Measurements from ENCODE around the gene NLRC5.

DNA sequence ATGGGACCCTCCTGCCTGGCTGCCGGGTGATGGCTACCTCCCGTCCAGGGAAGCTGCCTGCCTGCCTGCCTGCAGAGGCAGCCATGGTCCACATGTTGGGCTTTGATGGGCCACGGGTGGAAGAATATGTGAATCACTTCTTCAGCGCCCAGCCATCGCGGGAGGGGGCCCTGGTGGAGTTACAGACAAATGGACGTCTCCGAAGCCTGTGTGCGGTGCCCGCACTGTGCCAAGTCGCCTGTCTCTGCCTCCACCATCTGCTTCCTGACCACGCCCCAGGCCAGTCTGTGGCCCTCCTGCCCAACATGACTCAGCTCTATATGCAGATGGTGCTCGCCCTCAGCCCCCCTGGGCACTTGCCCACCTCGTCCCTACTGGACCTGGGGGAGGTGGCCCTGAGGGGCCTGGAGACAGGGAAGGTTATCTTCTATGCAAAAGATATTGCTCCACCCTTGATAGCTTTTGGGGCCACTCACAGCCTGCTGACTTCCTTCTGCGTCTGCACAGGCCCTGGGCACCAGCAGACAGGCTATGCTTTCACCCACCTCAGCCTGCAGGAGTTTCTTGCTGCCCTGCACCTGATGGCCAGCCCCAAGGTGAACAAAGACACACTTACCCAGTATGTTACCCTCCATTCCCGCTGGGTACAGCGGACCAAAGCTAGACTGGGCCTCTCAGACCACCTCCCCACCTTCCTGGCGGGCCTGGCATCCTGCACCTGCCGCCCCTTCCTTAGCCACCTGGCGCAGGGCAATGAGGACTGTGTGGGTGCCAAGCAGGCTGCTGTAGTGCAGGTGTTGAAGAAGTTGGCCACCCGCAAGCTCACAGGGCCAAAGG is 36.8 kb downstream of the NLRC5 start:
- TF ChIP-seq, protein P1, sequence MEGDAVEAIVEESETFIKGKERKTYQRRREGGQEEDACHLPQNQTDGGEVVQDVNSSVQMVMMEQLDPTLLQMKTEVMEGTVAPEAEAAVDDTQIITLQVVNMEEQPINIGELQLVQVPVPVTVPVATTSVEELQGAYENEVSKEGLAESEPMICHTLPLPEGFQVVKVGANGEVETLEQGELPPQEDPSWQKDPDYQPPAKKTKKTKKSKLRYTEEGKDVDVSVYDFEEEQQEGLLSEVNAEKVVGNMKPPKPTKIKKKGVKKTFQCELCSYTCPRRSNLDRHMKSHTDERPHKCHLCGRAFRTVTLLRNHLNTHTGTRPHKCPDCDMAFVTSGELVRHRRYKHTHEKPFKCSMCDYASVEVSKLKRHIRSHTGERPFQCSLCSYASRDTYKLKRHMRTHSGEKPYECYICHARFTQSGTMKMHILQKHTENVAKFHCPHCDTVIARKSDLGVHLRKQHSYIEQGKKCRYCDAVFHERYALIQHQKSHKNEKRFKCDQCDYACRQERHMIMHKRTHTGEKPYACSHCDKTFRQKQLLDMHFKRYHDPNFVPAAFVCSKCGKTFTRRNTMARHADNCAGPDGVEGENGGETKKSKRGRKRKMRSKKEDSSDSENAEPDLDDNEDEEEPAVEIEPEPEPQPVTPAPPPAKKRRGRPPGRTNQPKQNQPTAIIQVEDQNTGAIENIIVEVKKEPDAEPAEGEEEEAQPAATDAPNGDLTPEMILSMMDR (conservative IDR thresholded peaks at IDR 0.05; ENCODE audit: low read length), result no peak
- no peak for TF ChIP-seq EZH2phosphoT487 (IDR thresholded peaks at IDR 0.05; ENCODE audit: borderline replicate concordance, low read depth, low read length)
